UCSD-AML1 (cell line): ENCODE results near the gene CHP1.
A peak's percentile ranks its signal among the peaks of the same experiment; 100 is the strongest.
"Not testable (repeated sequence)": the region's sequence is repeated elsewhere in the genome, so short reads cannot be mapped to it uniquely, and the experiment has no call there.

Experiments
- DNase-seq: peaks from one replicate; lab custom pipeline; 2025; ENCODE audit not compliant: unreplicated experiment; lab: John Stamatoyannopoulos, UW

The CHP1 gene

DNA sequence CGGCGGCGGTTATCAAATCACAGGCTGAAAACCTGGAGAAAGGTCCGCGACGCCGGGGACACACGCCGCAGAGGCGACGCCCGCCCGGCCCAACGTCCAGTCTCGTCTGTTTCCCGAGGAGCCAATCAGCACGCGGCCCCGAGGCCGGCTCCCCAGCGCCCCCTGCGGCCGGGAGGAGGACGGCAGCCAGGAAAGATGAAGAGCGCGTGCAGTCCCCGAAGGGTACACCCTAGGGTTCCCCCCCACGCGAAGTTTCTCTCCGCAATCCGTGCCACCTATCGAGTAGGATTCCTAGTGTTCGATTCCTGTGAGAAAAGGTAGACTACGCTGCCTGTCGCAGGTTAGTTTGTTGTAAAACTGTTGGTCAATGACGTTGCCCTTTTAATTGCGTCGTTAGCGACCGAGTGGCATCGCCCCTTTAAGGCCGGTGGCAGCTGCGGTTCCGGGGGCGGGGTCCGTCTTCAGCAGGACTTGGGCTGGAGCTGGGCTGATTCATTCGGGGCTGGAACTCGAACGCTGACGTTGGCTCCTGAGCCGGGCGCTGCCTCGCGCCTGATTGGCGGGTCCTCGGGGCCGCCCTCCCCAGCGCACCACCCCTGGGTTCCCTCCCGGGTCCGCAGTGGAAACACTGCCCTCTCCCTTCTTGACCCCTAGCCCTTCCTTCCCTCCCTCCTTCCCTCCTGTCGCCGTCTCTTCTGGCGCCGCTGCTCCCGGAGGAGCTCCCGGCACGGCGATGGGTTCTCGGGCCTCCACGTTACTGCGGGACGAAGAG lies at the start of gene CHP1, which contains the start of gene EXD1:
TSS of gene CHP1 (plus strand) at position 619 of the 772 bp plus-strand sequence. CDS start at position 734, 115 bp downstream.
TSS of gene EXD1 (minus strand) at position 108 of the 772 bp plus-strand sequence. CDS start 4,182 bp downstream, outside the sequence.
- DNase-seq, result peak; percentile 97

DNA sequence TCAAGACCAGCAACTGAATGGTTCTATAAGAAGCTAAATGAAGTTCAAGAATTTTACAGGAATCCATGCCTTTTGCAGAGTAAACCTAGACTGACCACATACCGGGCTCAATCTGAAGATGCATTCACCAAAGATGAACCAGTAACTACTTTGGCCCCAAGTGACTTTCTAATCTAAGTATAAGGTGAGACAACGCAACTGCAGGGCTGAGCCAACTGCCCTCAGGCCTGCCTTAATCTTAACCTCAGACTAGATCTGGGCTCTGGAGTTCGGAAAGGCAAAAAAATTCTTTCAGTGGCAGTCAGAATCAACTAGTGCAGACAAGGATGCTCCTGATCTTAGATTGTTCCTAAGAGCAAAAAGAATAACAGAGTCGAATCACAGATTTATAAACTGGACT lies 48.8 kb upstream of the CHP1 start:
- DNase-seq, result no peak

DNA sequence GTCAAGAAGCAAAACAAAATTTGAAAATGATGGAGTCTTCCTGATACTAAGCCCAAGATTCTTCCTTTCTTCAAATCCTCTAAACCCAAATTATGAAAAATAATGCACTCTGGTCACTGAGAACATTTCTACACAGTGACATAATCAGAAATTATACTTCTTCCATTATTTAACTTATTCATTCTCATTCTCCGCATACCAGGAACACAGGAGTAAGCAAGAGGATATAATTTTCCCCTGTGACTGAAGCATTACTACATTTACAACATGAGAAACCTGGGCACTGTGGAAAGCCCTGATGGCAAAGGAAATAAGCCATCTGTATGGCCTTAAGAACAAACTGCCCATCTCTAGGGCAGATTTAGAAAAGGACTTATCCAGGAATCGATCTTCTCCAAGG lies 47.5 kb upstream of the CHP1 start:
- no peak for DNase-seq

DNA sequence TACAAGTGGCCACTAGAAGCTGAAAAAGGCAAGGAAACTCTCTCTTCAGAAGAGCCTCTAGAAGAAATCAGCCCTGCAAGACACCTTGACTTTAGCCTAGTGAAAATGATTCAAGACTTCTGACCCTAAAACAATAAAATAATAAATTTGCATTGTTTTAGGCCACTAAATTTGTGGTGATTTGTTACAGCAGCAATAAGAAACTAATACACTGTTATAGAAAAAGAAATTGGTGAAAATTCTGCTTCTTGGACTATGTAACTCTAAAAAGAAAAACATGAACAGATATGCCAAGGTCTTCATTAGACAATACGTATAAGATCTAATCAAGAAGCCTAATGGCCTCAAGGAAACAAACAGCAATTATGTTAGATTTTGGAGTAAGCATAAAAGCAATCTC lies 36.6 kb upstream of the CHP1 start:
- no peak for DNase-seq

DNA sequence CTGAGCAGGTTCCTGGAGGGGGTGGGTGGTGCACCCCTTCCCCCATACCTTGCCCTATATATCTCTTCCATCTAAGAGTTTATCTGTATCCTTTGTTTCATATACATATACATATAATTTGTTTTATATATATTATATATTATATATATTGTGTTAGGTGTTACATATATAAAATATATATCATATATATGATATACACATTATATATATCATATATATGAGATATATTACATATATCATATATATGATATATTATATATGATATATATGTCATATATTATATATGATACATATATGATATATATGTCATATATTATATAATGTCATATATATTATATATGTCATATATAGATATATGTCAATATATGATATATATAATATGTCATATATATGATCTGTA lies 31.6 kb upstream of the CHP1 start:
- no peak for DNase-seq

DNA sequence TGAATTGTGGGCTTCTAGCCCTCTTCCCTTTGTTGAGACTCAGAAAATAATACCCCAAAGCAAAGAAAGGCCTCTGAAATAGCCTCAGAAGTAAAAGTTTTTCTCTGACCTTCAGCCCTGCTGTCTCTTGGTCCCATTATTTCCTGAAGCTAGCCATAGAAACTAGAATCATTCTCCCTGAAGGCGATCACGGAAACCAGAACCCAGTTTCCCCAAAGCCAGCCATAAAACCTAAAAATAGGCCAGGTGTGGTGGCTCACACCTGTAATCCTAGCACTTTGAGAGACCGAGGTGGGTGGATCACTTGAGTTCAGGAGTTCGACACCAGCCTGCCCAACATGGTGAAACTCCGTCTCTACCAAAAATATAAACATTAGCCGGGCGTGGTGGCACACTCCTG lies 27.7 kb upstream of the CHP1 start:
- DNase-seq, result no peak

DNA sequence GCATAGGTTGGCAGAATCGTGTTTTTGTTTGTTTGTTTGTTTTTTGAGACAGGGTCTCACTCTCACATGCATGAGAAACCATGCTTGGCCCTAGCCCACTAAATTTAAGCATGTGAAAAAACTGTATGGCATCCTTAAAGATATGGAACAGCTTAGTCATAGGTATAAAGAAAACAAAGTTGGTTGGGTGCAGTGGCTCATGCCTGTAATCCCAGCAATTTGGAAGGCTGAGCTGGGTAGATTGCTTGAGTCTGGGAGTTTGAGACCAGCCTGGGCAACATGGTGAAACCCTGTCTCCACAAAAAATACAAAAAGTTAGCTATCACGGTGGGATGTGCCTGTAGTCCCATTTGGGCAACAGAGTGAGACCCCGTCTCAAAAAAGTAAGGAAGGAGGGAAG lies 25.8 kb upstream of the CHP1 start:
- no peak for DNase-seq

DNA sequence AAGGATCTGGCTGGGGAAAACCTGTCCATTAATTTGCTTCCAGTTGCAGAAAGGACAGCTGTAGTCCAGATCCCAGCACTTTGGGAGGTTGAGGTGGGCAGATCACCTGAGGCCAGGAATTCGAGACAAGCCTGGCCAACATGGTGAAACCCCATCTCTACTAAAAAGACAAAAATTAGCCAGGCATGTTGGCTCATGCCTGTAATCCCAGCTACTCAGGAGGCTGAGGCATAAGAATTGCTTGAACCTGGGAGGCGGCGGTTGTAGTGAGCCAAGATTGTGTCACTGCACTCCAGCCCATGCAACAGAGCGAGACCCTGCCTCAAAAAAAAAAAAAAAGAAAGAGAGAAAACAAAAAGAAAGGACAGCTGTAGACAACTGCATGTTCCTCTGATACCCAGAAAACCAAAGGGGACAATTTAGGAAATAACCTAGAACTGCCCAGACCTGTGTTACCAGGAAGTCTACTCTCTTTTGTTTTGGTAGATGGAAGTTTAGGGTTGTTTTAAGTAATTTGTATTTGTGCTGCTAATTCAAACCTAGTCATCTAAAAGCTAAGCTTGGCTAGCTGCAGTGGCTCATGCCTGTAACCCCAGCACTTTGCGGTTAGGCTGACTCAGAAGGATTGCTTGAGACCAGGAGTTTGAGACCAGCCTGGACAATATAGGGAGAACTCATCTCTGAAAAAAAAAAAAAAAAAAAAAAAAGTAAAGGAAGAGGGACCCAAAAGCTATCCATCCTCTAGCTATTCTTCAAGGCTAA lies 23.2 kb upstream of the CHP1 start:
- DNase-seq, result no peak

DNA sequence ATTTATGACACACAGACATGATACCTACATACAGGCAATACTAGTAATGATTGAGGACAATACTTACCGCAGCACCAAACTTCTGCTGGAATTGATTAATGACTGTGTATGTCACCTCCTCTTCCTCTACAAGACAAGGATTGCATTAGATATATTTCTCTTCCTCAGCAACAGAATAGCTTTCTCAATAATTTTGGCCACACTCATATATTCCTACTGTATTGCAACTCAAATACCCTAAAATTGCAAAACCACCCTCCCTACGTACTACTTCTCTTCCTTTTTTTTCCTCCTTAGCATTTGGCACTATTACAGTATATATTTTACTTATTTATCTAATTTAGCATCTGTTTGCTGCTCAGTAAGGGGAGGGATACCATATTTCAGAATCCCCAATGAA lies 15.4 kb upstream of the CHP1 start:
- no peak for DNase-seq

DNA sequence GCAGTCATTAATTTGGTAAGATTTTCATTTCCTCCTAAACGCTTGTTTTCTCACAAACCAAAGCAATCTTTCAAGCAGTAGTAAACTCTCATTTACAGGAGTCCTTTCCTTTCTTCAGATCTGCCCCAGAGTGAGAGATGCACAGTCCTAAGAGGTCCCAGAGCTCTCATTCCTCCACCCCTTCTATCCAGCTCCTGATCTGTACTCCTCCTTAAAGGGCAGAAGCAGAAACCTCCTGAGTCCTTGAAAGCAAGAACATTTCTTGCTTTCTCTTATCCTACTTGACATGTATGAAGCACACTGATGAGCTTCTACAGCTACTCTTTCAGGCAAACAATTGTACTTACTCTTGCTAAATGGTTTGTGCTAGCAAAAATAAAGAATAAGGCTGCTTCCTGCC lies 12.2 kb upstream of the CHP1 start:
- no peak for DNase-seq

DNA sequence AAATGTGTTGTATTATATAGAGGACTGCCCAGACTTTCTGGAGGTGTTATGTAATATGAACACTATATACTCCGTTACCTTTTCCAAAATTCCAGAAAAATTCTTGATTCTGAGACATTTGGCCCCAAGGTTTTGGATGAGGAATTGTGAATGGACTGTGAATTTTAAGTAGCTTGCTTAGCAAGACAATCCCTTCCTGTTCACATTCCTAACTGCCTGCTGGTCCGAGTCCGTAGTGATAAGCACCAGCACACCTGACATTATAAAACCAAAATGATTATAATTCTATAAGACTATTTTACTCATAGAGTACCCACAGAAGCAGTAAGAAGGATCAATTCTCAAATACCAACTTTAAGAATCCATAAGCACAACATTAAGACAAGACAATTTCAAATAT lies 11.7 kb upstream of the CHP1 start:
- DNase-seq, result no peak

DNA sequence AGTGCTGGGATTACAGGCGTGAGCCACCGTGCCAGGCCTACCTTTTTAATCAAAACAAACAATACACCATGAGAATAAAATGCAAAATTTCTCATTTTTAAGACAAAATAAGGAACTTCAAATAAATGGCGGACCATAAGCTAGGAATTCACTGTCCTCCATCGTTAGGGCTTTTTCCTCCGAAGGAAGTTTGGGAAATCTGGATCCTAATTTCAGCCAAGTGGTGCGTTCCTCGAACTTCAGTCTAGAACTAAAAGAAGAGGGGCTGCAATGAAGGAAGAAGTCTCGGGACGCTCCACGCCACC lies 771 bp upstream of the CHP1 start:
- DNase-seq, result no peak

DNA sequence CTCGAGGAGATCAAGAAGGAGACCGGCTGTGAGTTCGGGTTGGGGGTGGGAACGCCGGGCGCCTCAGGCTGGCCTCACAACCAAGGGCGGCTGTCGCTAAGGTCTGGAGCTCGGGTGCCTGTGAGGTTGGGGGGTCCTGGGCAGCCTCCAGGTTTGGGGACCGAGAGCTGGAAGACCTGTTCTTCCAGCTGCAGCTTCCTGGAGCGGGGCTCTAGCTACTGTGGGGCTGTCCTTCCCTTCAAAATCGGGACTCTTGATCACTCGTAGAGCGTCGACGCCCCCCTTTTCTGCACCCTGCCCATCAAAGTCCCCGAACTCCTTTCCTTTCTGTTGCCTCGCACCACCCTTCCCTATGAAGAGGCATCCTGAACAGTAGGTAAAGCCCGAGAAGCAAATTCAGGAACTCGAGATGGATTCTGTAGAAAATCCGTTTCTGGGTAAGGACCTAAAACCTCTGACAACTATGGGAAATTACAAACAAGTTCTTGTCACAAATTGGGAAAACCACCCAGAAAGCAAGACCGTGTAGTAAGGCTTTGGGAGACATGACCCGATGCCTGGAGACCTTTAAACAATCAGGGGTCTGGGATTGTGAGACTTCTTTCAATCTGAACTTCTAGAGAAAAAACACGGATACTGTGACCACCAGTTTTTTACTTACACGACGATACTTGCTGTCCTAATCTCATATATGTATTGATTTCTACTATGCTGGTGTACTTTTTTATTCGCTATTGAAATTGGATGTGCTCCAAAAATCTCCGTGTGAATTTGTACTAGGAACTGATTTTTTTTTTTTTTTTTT lies 556 bp downstream of the CHP1 start:
- DNase-seq, result no peak

DNA sequence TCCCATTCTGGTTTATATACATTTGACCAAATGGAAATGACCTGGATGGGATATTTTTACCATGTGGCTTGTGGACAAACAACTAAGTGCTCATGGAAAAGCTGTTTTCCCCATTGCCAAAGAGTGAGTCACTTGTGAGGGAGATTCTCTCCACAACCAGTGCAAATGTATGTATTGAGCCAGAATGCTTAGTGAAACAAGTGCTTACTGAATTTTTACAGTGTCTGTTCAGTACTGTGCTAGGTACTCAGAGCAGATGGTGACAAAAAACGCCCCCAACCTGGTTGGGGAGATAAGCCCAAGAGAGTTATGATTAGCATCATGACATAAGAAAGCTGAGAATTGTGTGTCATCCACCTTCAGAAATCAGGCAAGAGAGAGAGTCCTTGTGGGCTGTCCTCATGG lies 2.3 kb downstream of the CHP1 start:
- no peak for DNase-seq

DNA sequence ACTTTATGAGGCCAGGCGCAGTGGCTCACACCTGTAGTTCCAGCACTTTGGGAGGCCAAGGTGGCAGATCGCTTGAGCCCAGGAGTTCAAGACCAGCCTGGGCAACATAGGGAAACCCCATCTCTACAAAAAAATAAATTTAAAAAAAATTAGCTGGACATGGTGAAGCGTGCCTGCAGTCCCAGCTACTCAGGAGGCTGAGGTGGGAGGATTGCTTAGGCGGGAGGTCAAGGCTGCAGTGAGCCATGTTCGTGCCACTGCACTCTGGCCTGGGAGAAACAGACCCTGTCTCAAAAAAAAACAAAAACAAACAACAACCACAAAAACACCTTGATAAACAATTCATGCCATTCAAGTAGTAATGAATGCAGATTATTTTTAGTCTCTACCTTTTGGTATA lies 4.2 kb downstream of the CHP1 start:
- not testable (repeated sequence) for DNase-seq

DNA sequence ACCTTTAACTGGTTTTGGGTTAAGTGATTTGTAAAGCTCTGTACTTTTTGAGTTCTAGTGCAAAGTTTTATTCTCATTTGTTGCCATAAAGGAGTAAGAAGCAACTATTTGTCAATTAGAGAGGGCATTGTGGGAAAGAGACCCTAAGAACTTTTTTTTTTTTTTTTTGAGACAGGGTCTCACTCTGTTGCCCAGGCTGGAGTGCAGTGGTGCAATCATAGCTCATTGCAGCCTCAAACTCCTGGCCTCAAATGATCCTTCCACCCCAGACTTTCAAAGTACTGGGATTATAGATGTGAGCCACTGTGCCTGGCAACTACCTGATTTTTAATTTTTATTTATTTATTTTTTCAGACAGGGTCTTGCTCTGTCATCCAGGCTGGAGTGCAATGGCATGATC lies 4.9 kb downstream of the CHP1 start:
- no peak for DNase-seq

DNA sequence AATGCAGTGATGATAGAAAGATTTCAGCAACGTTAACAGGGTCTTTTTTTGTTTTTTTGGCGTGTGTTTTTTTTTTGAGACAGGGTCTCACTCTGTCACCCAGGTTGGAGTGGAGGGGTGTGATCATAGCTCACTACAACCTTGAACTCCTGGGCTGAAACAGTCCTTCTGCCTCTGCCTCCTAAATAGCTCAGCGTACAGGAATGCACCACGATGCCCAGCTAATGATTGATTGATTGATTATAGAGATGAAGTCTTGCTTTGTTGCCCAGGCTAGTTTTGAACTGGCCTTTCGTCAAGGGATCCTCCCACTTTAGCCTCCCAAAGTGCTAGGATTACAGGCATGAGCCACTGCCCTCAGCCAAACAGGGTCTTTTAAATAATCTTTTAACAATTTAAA lies 7.0 kb downstream of the CHP1 start:
- DNase-seq, result no peak

DNA sequence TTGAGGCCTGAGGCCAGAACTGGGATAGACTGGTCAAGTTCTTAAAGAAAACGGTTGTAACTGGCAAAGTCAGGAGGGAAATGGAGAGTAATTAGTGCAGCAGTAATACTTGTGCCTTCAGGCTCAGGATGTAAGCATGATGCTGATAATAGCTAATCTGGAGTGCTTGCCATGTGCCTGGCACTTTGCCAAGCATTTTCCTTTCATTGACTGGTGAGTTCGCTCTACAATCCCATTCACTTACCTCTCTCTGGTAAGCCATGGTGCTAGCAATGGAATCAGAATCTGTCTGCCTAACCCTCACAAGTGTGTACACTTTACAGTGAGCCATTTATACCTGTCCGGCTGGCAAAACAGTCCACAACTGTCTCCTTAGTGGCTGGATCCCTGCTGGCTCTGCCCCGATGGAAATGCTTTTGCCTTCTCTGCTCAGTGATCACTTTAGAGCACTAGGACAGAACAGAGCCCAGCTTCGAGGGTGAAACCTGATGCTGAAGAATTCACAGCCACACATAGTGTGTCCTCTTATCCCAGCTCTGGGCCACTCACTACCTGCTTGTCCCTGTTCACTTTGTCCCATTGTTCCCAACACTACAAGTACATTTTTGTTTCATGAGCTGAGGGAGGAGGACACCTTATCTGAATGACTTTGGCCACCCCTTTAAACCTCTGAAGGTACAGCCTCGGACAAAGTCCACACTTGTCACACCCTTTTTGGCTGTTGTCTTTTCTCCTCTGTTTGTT lies 10.3 kb downstream of the CHP1 start:
- DNase-seq, result no peak

DNA sequence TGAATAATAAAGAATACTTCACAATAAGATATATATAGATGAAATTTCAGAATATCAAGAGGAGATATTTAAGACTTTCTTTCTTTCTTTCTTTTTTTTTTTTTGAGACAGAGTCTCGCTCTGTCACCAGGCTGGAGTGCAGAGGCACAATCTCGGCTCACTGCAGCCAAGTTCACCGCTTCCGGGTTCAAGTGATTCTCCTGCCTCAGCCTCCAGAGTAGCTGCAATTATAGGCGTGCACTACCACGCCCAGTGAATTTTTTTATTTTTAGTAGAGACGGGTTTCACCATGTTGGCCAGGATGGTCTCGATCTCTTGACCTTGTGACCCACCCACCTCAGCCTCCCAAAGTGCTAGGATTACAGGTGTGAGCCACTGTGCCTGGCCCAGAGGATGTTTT lies 19.7 kb downstream of the CHP1 start:
- not testable (repeated sequence) for DNase-seq

DNA sequence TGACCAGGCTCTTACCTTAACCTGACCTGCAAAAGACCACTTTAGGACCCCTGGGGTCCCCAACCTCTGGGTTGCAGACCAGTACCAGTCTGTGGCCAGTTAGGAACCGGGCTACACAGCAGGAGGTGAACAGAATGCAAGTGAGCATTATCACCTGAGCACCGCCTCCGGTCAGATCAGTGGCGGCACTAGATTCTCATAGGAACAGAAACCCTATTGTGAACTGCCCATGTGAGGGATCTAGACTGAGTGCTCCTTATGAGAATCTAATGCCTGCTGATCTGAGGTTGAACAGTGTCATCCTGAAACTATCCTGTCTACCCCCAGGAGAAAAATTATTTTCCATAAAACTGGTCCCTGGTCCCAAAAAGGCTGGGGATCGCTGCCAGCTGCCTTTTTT lies 20.3 kb downstream of the CHP1 start:
- no peak for DNase-seq

DNA sequence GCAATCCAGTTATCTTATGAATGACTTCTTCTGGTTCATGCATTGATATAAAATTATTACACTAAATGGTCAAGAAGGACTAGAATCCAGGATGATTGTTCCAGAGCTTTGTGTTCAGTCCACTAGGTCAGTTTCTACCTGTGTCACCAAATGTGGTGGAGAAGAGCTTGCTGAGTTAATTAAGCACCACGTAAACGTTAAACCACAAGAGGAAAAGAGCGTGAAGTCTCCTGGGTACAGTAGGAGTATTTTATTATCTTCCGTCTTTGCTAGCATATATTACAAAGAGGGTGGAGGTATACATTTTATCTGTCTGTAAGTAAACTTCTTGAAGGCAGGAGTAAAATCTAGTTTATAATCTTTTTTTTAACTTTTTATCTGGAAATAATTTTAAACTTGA lies 23.5 kb downstream of the CHP1 start:
- DNase-seq, result no peak
